DND-41 (cell line): ENCODE results near the gene COMTD1.

ENCODE experiments used
- ATAC-seq: fragments of 200-7000 bp; cut with Tn5 transposase; 3 replicates; pipeline ENCODE4 v1.9.1; 2021; ENCODE audit warnings: low read depth; ENCODE audit not compliant: insufficient read depth
- DNase-seq: peaks from one replicate; pipeline ENCODE4 v3.0.0-alpha.2; 2020
- H2AFZ ChIP-seq: 2 replicates; pipeline ENCODE4 v1.6.0; 2012; ENCODE audit warnings: low read depth, low read length
- H3K27ac ChIP-seq: 2 replicates; pipeline ENCODE4 v1.5.1; 2012; ENCODE audit warnings: low read length, inconsistent platforms
- H3K27me3 ChIP-seq: fragments of 200-600 bp; sonication (generic); 2 replicates; pipeline ENCODE4 v1.6.0; 2012; ENCODE audit warnings: low read length, mild to moderate bottlenecking, inconsistent platforms; ENCODE audit not compliant: insufficient read depth, poor library complexity
- H3K36me3 ChIP-seq: 2 replicates; pipeline ENCODE4 v1.5.1; 2012; ENCODE audit warnings: low read length, inconsistent platforms; ENCODE audit not compliant: insufficient read depth
- H3K4me1 ChIP-seq: 2 replicates; pipeline ENCODE4 v1.5.1; 2012; ENCODE audit warnings: mild to moderate bottlenecking, low read length; ENCODE audit not compliant: insufficient read depth
- H3K4me2 ChIP-seq: 2 replicates; pipeline ENCODE4 v1.6.0; 2012; ENCODE audit warnings: mild to moderate bottlenecking, moderate library complexity, low read length, inconsistent platforms; ENCODE audit not compliant: insufficient read depth
- H3K4me3 ChIP-seq, 2 experiments: fragments of 200-600 bp in 1 of 2; shearing (Covaris generic) in 1 of 2; 2 replicates each; pipeline ENCODE4 v1.5.1; 2012 to 2016; ENCODE audit warnings: inconsistent platforms in 2 of 2, low read length in 2 of 2, mild to moderate bottlenecking in 2 of 2, low read depth in 1 of 2, moderate library complexity in 1 of 2
- H3K79me2 ChIP-seq: 2 replicates; pipeline ENCODE4 v1.6.0; 2012; ENCODE audit warnings: low read length, inconsistent platforms; ENCODE audit not compliant: insufficient read depth
- H3K9ac ChIP-seq: 2 replicates; pipeline ENCODE4 v1.6.0; 2012; ENCODE audit warnings: low read depth, mild to moderate bottlenecking, inconsistent platforms, low read length, moderate library complexity
- H3K9me3 ChIP-seq: 2 replicates; pipeline ENCODE4 v1.5.1; 2012; ENCODE audit warnings: low read length, moderate library complexity, mild to moderate bottlenecking, inconsistent platforms; ENCODE audit not compliant: insufficient read depth, severe bottlenecking
- H4K20me1 ChIP-seq: 2 replicates; pipeline ENCODE4 v1.6.0; 2012; ENCODE audit warnings: low read length; ENCODE audit not compliant: insufficient read depth
- EZH2 ChIP-seq: IDR thresholded peaks from 3 replicates; pipeline ENCODE4 v1.6.1; 2012; ENCODE audit warnings: borderline replicate concordance, low read depth, mild to moderate bottlenecking, moderate library complexity, low read length, inconsistent platforms; ENCODE audit not compliant: severe bottlenecking
- TF ChIP-seq, protein P1 (sequence below): IDR thresholded peaks from 2 replicates; pipeline ENCODE4 v1.5.1; 2012; ENCODE audit warnings: borderline replicate concordance, low read length, moderate library complexity, mild to moderate bottlenecking; ENCODE audit not compliant: poor library complexity, severe bottlenecking; ENCODE audit errors: extremely low read depth

Gene COMTD1

DNA sequence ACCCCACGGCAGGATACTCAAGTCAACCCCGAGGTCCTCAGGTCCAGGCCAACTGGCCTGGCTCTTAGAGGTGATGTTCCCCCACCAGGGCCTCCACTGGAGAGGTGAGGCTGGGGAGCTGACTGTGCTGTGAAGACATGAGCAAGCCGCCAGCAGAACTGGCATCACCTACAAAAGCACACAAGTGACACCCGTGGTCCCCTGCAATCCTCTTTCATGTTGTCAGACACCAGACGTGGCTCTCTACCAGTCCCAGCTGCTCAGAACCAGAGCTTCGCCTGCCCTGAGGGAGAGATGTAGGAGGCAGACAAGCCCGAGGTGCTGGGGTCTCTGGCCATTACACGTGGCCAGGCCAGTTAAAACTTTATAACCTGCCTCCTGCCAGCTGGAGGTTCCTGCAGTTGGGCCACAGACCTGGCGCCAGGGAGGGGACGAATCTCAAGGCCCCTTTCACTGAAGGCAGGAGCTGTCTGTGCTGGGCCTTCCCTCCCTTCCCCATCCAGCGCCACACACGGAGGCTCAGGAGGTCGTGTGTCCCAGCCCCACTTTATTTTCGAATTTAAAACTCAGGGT is 2.2 kb downstream of the COMTD1 start:
- Histone ChIP-seq H3K36me3 (peaks cover 49% of the 10 kb centered on the region), H3K4me3 (no peak overlapping the region), H3K9me3 (no peaks in the 10 kb centered on the region), H3K27me3 (no peaks in the 10 kb centered on the region), H2AFZ (no peak overlapping the region), H4K20me1 (peaks cover 9% of the 10 kb centered on the region), H3K4me2 (no peak overlapping the region), H3K9ac (no peak overlapping the region), H3K4me1 (peaks cover 18% of the 10 kb centered on the region), H3K79me2 (peaks cover 8% of the 10 kb centered on the region), H3K27ac (no peak overlapping the region)
- ATAC-seq (no peak), DNase-seq (peak; percentile 22)
- TF ChIP-seq, protein P1, sequence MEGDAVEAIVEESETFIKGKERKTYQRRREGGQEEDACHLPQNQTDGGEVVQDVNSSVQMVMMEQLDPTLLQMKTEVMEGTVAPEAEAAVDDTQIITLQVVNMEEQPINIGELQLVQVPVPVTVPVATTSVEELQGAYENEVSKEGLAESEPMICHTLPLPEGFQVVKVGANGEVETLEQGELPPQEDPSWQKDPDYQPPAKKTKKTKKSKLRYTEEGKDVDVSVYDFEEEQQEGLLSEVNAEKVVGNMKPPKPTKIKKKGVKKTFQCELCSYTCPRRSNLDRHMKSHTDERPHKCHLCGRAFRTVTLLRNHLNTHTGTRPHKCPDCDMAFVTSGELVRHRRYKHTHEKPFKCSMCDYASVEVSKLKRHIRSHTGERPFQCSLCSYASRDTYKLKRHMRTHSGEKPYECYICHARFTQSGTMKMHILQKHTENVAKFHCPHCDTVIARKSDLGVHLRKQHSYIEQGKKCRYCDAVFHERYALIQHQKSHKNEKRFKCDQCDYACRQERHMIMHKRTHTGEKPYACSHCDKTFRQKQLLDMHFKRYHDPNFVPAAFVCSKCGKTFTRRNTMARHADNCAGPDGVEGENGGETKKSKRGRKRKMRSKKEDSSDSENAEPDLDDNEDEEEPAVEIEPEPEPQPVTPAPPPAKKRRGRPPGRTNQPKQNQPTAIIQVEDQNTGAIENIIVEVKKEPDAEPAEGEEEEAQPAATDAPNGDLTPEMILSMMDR: no peak
- no peak for TF ChIP-seq EZH2

DNA sequence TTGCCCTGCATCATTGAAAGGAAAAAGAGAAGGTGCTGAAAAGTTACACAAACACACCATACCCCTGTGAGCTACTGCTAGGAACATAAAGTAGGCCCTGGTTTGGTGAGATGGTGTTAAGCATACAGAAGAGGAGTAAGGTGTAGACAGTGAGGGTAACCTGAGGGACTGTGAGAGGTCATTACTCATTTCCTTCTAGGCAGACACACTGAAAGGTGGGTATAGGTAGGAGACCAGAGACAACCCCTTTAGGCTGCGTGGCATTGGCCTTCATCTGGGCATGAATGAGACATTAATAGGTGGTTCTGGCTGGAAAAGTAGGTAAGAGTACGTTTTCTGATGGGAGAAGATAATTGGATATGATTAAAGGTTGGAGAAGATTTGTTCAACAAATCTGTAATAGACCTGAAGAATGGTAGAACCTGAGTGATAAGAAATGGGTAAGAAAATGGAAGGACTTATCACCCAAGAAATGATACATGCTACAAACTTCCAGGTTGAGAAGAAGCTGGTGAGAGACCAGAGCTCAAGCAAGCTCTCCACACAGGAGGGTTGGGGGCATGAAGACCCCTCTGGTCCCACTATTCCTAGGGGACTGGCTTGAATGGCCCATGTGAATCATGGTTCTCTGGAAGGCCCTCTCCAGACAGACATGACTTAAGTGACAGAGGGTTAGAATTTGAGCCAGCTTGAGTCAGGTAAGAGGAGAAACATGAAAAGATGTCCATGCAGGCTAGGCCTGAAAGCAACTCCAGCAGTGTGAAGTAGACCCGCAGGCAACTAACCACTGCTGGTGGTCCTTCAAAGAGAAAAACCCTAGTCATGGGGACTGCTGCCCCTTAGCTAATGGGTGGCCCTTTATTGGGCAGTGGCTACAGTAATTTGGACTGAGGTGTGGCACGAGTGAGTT is 3.8 kb downstream of the COMTD1 start:
- TF ChIP-seq EZH2: no peak
- TF ChIP-seq, protein P1: no peak
- Histone ChIP-seq H3K27me3 (no peaks in the 10 kb centered on the region), H2AFZ (no peak overlapping the region), H3K4me2 (no peak overlapping the region), H3K4me3 (no peak overlapping the region), H3K36me3 (peaks cover 63% of the 10 kb centered on the region), H3K4me1 (peaks cover 18% of the 10 kb centered on the region), H3K9me3 (no peaks in the 10 kb centered on the region), H4K20me1 (peaks cover 18% of the 10 kb centered on the region), H3K9ac (no peak overlapping the region), H3K27ac (no peak overlapping the region), H3K79me2 (peaks cover 23% of the 10 kb centered on the region)
- no peak for ATAC-seq
- DNase-seq: no peak

DNA sequence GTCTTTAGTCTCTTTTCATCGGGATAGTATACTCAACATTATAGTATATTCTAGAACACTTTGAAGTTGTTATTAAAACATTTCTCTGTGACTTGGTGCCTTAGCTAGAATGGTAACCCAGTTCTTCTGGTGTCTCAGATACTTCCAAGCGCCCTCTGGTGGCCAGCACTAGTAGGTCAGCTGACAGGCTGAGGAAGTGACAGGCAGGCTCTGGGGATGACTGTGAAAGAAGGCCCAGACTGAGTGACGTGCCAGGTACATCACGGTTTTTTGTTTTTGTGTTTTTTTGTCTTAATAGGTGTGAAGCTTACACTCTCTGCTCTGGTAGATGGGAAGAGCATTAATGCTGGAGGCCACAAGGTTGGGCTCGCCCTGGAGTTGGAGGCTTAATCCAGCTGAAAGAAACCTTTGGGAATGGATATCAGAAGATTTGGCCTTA is 5.1 kb downstream of the COMTD1 start:
- no peak overlapping the region for H3K9ac ChIP-seq
- peak; percentile 88 for ATAC-seq
- peaks cover 30% of the 10 kb centered on the region for H4K20me1 ChIP-seq

More for the DNA sequence above, 5.1 kb downstream of the COMTD1 start:
- TF ChIP-seq, protein P1: peak; percentile 98
- TF ChIP-seq EZH2: no peak
- Histone ChIP-seq H3K27me3 (no peaks in the 10 kb centered on the region), H2AFZ (no peak overlapping the region), H3K79me2 (peaks cover 36% of the 10 kb centered on the region), H3K36me3 (peaks cover 76% of the 10 kb centered on the region), H3K4me3 (no peak overlapping the region), H3K4me1 (peaks cover 11% of the 10 kb centered on the region), H3K27ac (no peak overlapping the region), H3K9me3 (no peaks in the 10 kb centered on the region), H3K4me2 (no peak overlapping the region)
- peak; percentile 90 for DNase-seq
